GM12878 (cell line): ENCODE data around the gene TRPC4. TPM values are rescaled to one million over a fixed set of nuclear protein-coding genes. Genes with fewer than 3 reads are reported as not detected.

Experiments
- ATAC-seq: fragments of 200-7000 bp; cut with Tn5 transposase; 3 replicates; pipeline ENCODE4 v1.9.1; 2020; ENCODE audit warnings: mild to moderate bottlenecking, moderate library complexity
- BruUV-seq: library from RNA; stranded (reverse); fragments of 400-500 nt; replicated peaks from 2 replicates; lab custom pipeline; 2021; lab: Mats Ljungman, UMichigan
- CTCF ChIA-PET: fragments of 300-600 bp; sonication (Branson Sonifier 250); formaldehyde crosslinking; extraction: SDS; loops from one replicate; lab custom pipeline; 2021; ENCODE audit warnings: inconsistent platforms; lab: Yijun Ruan, JAX
- POLR2A ChIA-PET: fragments of 350-600 bp; formaldehyde crosslinking; extraction: SDS; loops from one replicate; lab custom pipeline; 2021; ENCODE audit warnings: inconsistent platforms; lab: Charles Lee
- RAD21 ChIA-PET: fragments of 300-600 bp; sonication (Branson Sonifier 250); formaldehyde crosslinking; loops from one replicate; lab custom pipeline; 2023; ENCODE audit warnings: antibody characterized with exemption; ENCODE audit not compliant: unreplicated experiment; lab: Charles Lee
- SMC1A ChIA-PET: fragments of 300-600 bp; sonication (Branson Sonifier 250); formaldehyde crosslinking; loops from one replicate; lab custom pipeline; 2023; ENCODE audit not compliant: unreplicated experiment, uncharacterized antibody; lab: Charles Lee
- DNase-seq: peaks from one replicate; pipeline ENCODE4 v3.0.0-alpha.2; 2011; ENCODE audit warnings: low read depth, low spot score
- FAIRE-seq: peaks from 3 replicates; lab custom pipeline; 2011; peaks lifted over from hg19 to GRCh38; lab: Jason Lieb, UNC
- H2AFZ ChIP-seq: 2 replicates; pipeline ENCODE4 v1.6.0; 2011; ENCODE audit warnings: low read depth, low read length, control low read depth; ENCODE audit not compliant: control insufficient read depth
- H3K27ac ChIP-seq: 2 replicates; pipeline ENCODE4 v1.5.1; 2011; ENCODE audit warnings: control low read depth; ENCODE audit not compliant: control insufficient read depth, insufficient read depth
- H3K27me3 ChIP-seq, 2 experiments: replicated peaks in 1 of 2; 2 replicates each; pipeline versions ENCODE4 v1.6.0 to v1.6.1; 2011; ENCODE audit warnings: low read length in 1 of 2; ENCODE audit not compliant: control insufficient read depth in 2 of 2, insufficient read depth in 2 of 2
- H3K36me3 ChIP-seq, 2 experiments: 2 replicates each; pipeline ENCODE4 v1.5.1; 2011; ENCODE audit warnings: low read length in 1 of 2; ENCODE audit not compliant: control insufficient read depth in 2 of 2, insufficient read depth in 2 of 2
- H3K4me1 ChIP-seq: 2 replicates; pipeline ENCODE4 v1.6.1; 2011; ENCODE audit warnings: mild to moderate bottlenecking, low read length, moderate library complexity, mixed read lengths; ENCODE audit not compliant: control insufficient read depth, insufficient read depth
- H3K4me2 ChIP-seq: 2 replicates; pipeline ENCODE4 v1.6.0; 2011; ENCODE audit warnings: control low read depth; ENCODE audit not compliant: control insufficient read depth, insufficient read depth
- H3K4me3 ChIP-seq: fragments of 200-600 bp; sonication (generic); 2 replicates; pipeline ENCODE4 v1.5.1; 2016
- H3K79me2 ChIP-seq: 2 replicates; pipeline ENCODE4 v1.6.0; 2011; ENCODE audit warnings: low read length; ENCODE audit not compliant: control insufficient read depth, insufficient read depth
- H3K9ac ChIP-seq: 2 replicates; pipeline ENCODE4 v1.8.0; 2011; ENCODE audit warnings: low read length, control low read depth, mixed read lengths; ENCODE audit not compliant: control insufficient read depth, insufficient read depth
- H3K9me3 ChIP-seq: replicated peaks from 3 replicates; pipeline ENCODE4 v1.5.1; 2011; ENCODE audit warnings: mild to moderate bottlenecking, low read length; ENCODE audit not compliant: control insufficient read depth, insufficient read depth
- H4K20me1 ChIP-seq: 2 replicates; pipeline ENCODE4 v1.6.0; 2011; ENCODE audit not compliant: control insufficient read depth, insufficient read depth
- CBFB ChIP-seq: IDR thresholded peaks from 2 replicates; pipeline ENCODE4 v1.6.1; 2016; ENCODE audit warnings: antibody characterized with exemption, low read depth
- CREB1 ChIP-seq: IDR thresholded peaks from 2 replicates; pipeline ENCODE4 v1.6.1; 2012; ENCODE audit warnings: low read depth, mild to moderate bottlenecking, inconsistent platforms
- EGR1 ChIP-seq, 2 experiments: IDR thresholded peaks; 1 replicate in 1 of 2; 2 replicates in 1 of 2; pipeline ENCODE4 v1.6.1; 2011 to 2012; ENCODE audit warnings: low read depth in 2 of 2, low read length in 2 of 2, borderline replicate concordance in 1 of 2, mild to moderate bottlenecking in 1 of 2, moderate library complexity in 1 of 2
- GATAD2B ChIP-seq: fragments of 450-650 bp; conservative IDR thresholded peaks from 2 replicates; pipeline ENCODE4 v1.6.1; 2017; ENCODE audit warnings: low read depth, mild to moderate bottlenecking, moderate library complexity
- LARP7 ChIP-seq: fragments of 450-650 bp; IDR thresholded peaks from 2 replicates; pipeline ENCODE4 v1.6.1; 2017; ENCODE audit warnings: mild to moderate bottlenecking
- MTA3 ChIP-seq: IDR thresholded peaks from 2 replicates; pipeline ENCODE4 v1.6.1; 2012; ENCODE audit warnings: low read length, inconsistent platforms, borderline replicate concordance
- MYC ChIP-seq: IDR thresholded peaks from 2 replicates; pipeline ENCODE4 v1.6.1; 2011; ENCODE audit warnings: mild to moderate bottlenecking, low read length, moderate library complexity, inconsistent platforms; ENCODE audit not compliant: insufficient read depth, insufficient replicate concordance, insufficient read length, severe bottlenecking
- NFYA ChIP-seq: IDR thresholded peaks from 2 replicates; pipeline ENCODE4 v1.6.1; 2011; ENCODE audit warnings: low read depth, mild to moderate bottlenecking, low read length, improper control_type of control experiment, borderline replicate concordance
- NR2C1 ChIP-seq: fragments of 450-650 bp; IDR thresholded peaks from 2 replicates; pipeline ENCODE4 v1.6.1; 2017; ENCODE audit warnings: antibody characterized with exemption, mild to moderate bottlenecking, moderate library complexity
- PAX8 ChIP-seq: fragments of 450-650 bp; IDR thresholded peaks from 2 replicates; pipeline ENCODE4 v1.6.1; 2017; ENCODE audit warnings: mild to moderate bottlenecking, moderate library complexity
- RCOR1 ChIP-seq: conservative IDR thresholded peaks from 2 replicates; pipeline ENCODE4 v1.6.1; 2012; ENCODE audit warnings: low read depth, low read length, improper control_type of control experiment
- SMARCA5 ChIP-seq: fragments of 450-650 bp; IDR thresholded peaks from 2 replicates; pipeline ENCODE4 v1.6.1; 2017; ENCODE audit warnings: mild to moderate bottlenecking
- TCF12 ChIP-seq: IDR thresholded peaks from 2 replicates; pipeline ENCODE4 v1.6.1; 2011; ENCODE audit warnings: low read depth, mild to moderate bottlenecking, low read length
- ZNF217 ChIP-seq: fragments of 450-650 bp; IDR thresholded peaks from 2 replicates; pipeline ENCODE4 v1.6.1; 2017; ENCODE audit warnings: antibody characterized with exemption, mild to moderate bottlenecking
- ZNF622 ChIP-seq: fragments of 450-650 bp; IDR thresholded peaks from 2 replicates; pipeline ENCODE4 v1.6.1; 2017; ENCODE audit warnings: mild to moderate bottlenecking, inconsistent platforms
- ZSCAN29 ChIP-seq: fragments of 450-650 bp; IDR thresholded peaks from 2 replicates; pipeline ENCODE4 v1.6.1; 2017; ENCODE audit warnings: mild to moderate bottlenecking, moderate library complexity
- WGBS: methylation state at CpG from one replicate; pipeline ENCODE4 v1.1.6; 2016; ENCODE audit warnings: low lambda C conversion rate; ENCODE audit not compliant: insufficient replicate concordance, insufficient coverage; ENCODE audit errors: missing lambda C conversion rate; 5-methylcytosine and 5-hydroxymethylcytosine counted together
- in situ Hi-C: fragments of 300-500 bp; cut with MboI; formaldehyde crosslinking; loops from 9 replicates; pipeline ENCODE4 v1.14.3; 2018; ENCODE audit warnings: mixed read lengths
- intact Hi-C: fragments of 100-400 bp; cut with micrococcal nuclease; formaldehyde crosslinking; loops from one replicate; pipeline ENCODE4 v1.14.2; 2022; ENCODE audit not compliant: unreplicated experiment
- polyA plus RNA-seq, 11 experiments: library from polyadenylated mRNA; depleted of rRNA in 4 of 11; unstranded in 6 of 11; stranded (reverse) in 5 of 11; fragments of >200 nt; fragmentation: Nextera tagmentation in 4 of 11; fragmentation: Illumina TruSeq in 1 of 11; extraction: Ambion mirVana in 4 of 11; extraction: Trizol in 1 of 11; gene quantifications; 1 replicate in 1 of 11; 2 replicates in 10 of 11; pipeline versions ENCODE4 v1.2.1 to v1.2.3, GENCODE V29; 2011 to 2016; ENCODE audit warnings: inconsistent platforms in 2 of 11, missing spikeins in 2 of 11, low read depth in 1 of 11
- total RNA-seq, 4 experiments: library from RNA; depleted of rRNA in 3 of 4; stranded (reverse); fragments of >200 nt in 3 of 4; fragmentation: Illumina TruSeq in 1 of 4; extraction: Trizol in 1 of 4; gene quantifications; 2 replicates each; pipeline versions ENCODE4 v1.2.1 to v1.2.3, GENCODE V29; 2013 to 2021
- TF ChIP-seq, protein P1 (sequence below): fragments of 450-650 bp; IDR thresholded peaks from 2 replicates; pipeline ENCODE4 v1.6.1; 2014; ENCODE audit warnings: mild to moderate bottlenecking
- TF ChIP-seq, protein P2 (sequence below): IDR thresholded peaks from 2 replicates; pipeline ENCODE4 v1.6.1; 2011; ENCODE audit warnings: low read depth, mild to moderate bottlenecking, low read length, moderate library complexity, borderline replicate concordance; ENCODE audit errors: extremely low read depth

TRPC4 gene
- total and polyA plus RNA-seq, 10 of the 15 experiments (the other 5 are each of a cell fraction or from before 2014, with no cell fraction given), result not detected

DNA sequence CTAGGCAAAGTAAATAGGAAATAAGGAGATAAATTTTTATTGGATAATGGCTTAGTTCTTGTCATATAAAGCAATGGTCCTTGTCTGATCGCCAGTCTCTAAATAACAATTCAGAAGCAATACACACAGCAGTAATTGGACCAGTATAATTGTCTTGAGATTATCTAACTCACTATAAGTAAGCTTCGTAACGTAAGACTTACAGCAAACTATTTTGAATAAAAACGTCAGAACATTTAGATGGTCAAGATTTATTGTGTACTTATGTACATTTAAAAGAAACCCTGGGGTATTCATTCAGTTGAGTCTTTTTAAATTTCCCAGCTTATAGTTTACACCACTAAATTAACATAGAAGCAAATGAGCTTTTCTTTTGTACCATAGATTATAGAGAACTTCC is 20.2 kb upstream of the TRPC4 start:
- 16% methylated on average over 4 of the region's 4 CpGs for WGBS
- Histone ChIP-seq H4K20me1 (no peaks in the 10 kb centered on the region), H3K9me3 (no peaks in the 10 kb centered on the region), H3K27me3 (no peaks in the 10 kb centered on the region), H2AFZ (no peak overlapping the region), H3K4me3 (no peak overlapping the region), H3K9ac (no peak overlapping the region), H3K4me2 (no peak overlapping the region), H3K4me1 (no peaks in the 10 kb centered on the region), H3K36me3 (no peaks in the 10 kb centered on the region), H3K27ac (no peak overlapping the region), H3K79me2 (no peaks in the 10 kb centered on the region)
- TF ChIP-seq RCOR1 (no peak), MTA3 (no peak), ZNF622 (no peak), EGR1 (IDR thresholded peaks at IDR 0.05; ENCODE audit: borderline replicate concordance in 1 of 2, low read depth in 2 of 2, low read length in 2 of 2) (no peak), TCF12 (no peak), MYC (no peak), CREB1 (no peak), GATAD2B (no peak), PAX8 (no peak), ZSCAN29 (no peak), ZNF217 (no peak), CBFB (no peak), NFYA (no peak), NR2C1 (no peak), SMARCA5 (no peak), LARP7 (no peak)
- TF ChIP-seq, protein P1, sequence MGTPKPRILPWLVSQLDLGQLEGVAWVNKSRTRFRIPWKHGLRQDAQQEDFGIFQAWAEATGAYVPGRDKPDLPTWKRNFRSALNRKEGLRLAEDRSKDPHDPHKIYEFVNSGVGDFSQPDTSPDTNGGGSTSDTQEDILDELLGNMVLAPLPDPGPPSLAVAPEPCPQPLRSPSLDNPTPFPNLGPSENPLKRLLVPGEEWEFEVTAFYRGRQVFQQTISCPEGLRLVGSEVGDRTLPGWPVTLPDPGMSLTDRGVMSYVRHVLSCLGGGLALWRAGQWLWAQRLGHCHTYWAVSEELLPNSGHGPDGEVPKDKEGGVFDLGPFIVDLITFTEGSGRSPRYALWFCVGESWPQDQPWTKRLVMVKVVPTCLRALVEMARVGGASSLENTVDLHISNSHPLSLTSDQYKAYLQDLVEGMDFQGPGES, result no peak
- TF ChIP-seq, protein P2, sequence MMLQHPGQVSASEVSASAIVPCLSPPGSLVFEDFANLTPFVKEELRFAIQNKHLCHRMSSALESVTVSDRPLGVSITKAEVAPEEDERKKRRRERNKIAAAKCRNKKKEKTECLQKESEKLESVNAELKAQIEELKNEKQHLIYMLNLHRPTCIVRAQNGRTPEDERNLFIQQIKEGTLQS, result no peak
- DNase-seq, result no peak
- SMC1A ChIA-PET, result interaction anchor here (1.1 kb wide), 1 partner anchor 10 kb away, joined by 3 read pairs; no protein-coding TSS in a partner anchor
- intact Hi-C loops (no loop called here), in situ Hi-C loops (no loop called here)
- POLR2A ChIA-PET, result no interaction called here
- no peak for ATAC-seq
- RAD21 ChIA-PET, result no interaction called here
- BruUV-seq, result no TSS peak
- CTCF ChIA-PET, result no interaction called here
- no peak for FAIRE-seq
